HG02610 (cell line): ENCODE data around the gene COL8A2.

Source experiments
- ATAC-seq: cut with Tn5 transposase; IDR thresholded peaks from one replicate; pipeline ENCODE4 v1.9.1; 2021; ENCODE audit warnings: mild to moderate bottlenecking, moderate library complexity; ENCODE audit not compliant: unreplicated experiment

COL8A2 gene

DNA sequence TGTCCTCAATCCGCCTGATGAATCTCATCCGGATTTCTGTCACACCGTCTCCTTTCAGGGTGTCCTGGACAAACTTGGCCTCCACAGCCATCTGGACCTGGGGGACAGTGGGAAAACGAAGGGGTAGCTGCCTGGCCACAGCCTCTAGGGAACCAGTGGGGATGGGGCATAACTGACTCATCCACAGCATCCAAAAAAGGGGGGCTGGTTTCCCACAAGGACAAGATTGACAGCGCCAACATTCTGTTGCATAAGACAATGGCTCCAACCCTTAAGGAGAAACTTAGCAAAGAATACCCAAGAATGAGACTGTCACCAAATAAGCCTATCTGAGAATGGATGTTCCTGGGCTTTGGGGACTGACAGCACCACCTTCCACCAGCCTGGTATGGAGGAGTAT, 12.2 kb upstream of the COL8A2 start:
- ATAC-seq, result no peak

DNA sequence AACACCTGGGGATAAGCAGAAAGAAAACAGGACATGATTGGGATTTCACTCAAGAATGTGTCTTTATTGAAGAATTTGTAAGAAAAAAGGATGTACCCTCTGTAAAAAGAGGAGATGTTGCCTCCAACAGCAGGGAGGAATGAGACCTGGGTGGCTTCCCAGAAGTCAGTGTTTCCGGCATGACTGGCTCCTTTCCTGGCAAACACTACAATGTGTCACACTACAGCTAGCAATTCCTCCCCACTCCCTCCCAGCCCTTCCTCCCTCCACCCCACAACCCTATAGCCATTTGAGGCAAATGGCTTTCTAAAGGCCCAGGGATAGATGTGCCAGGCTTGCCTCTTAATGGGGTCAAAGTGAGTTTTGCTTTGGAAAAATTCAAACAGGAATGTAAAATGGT, 11.5 kb upstream of the COL8A2 start:
- ATAC-seq, result no peak

DNA sequence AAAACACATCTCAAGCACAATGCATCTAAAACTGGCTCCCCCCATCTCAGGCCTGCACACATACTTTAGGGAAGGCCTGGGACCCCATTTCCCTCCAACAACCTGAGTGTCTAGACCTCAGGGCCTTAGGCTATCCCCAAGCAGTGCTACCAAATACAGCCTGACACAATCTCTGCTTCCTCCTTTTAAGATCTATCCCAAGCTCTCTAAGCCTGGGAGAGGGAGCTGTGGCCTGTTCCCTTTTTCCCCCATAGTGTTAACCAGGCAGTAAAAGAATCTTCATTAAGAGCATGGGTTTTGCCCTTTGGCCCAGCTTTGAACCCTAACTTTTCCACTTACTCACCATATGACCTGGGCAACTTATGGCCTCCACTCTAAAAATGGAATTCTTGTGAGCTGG, 10.8 kb upstream of the COL8A2 start:
- ATAC-seq, result no peak

DNA sequence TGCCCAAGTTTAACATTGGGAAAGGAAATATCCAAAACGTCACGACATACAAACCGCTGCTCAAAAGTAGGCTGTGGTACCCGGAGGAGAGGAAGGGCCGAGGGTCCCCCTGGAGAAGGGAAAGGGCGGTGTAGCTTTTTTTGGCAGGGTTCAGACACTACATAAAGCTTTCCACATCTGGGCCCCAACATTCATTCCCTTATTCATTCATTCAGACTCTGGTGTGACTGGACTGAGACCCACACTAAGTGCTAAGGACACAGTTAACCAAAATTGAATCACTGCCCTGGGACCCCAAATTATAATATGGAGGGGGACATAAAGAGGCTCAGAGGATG, 10.3 kb upstream of the COL8A2 start:
- ATAC-seq, result no peak

DNA sequence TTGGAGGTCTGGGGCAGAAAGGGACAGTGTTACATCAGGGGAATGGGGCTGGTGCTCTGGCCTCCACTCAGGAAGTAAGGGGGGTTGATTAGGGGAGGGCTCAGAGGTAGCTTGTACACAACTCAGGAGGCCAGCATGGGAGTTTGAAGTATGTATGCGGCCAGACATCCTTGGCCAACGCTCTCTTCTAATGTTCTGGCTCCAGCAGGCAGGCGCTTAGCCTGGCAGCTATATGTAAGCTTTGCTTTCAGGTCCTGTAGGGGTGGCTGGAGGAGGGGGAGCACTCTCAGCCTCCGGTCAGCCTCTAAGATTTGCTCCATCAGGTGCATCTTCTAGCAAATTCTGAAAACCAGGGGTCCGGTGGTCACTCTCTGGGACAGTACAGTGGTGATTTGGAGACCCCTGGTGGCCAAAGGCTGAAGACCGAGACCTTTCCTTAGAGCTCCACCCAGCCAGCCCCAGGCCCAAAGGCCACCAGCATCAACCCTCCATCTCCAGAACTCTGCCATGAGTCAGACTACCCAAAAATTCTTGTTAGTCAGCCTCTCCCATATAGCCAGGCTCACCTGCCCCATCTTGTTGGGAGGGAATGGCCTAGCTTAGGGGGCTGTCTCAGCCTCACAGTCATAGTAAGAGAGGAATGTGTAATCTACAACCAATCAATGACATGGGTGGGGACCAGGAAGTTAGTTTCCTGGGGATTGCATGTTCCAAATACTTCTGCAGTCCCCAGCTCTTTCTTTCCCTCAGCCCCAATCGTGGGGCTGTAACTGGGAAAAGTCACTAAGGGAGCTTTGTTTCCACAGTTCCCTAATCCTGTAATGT, 9.7 kb upstream of the COL8A2 start:
- ATAC-seq, result no peak

DNA sequence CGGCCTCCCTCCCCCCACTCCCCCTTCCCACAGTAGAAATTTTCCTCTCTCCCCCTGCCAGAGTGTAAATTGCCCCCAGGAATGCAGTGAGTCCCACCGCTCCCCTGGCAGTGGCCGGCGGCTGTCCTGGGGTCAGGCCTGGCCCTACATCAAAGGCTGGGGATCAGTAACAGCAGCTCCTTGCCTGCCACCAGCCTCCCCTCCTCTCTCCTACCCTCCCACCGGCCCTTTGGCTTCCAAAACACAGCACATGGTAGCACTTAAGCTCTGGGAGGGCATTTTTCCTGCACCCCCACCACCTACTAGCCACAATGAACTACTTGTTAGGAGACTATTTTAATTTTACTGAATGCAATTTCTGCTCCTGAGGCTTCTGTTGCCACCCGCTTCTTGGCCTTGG, 9.0 kb upstream of the COL8A2 start:
- no peak for ATAC-seq

DNA sequence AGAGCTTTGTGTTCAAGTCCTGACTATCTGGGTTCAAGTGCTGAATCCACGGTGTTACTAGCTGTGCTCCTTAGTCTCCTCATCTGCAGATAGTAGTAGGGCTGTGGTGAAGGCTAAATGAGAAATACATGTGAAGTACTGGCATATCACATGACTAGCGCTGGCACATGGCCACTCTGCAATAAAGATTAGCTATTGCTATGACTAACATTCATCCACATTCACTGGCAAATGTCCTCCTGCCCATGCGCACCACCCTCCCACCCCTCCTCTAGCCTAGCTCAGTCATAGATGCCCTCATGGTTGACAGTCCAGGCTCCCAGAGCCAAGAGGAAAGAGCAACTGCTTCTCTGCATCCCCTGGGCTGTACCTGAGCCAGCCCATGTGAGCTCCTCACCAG, 8.5 kb upstream of the COL8A2 start:
- no peak for ATAC-seq

DNA sequence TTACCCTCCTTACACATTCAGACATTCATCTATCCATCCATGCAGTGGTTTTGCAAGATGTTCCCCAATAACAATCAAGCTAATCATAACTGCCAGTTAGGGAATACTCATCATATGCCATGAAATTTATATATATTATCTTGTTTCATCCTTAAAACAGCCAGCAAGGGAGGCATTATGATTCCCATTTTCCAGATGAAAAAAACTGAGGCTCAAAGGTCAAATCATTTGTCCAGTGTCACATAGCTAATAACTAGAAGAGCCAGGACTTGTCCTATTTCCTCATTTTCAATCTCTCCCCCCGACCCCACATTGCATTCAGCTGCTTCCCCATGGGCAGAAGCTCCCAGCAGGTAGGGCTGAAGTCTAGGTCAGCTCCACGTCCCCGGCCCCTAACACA, 7.0 kb upstream of the COL8A2 start:
- ATAC-seq, result no peak

DNA sequence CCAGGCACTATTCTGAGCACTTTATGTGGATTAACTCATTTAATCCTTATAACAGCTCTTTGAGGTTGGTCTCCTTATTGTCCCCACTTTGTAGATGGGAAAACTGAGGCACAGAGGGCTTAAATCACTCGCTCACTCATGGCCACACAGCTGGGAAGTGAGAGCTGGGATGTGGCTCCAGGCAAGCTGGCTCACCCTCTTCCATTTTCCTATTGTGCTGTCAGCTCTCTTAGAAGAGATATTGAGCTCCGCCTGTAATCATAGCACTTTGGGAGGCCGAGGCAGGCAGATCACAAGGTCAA, 3.8 kb upstream of the COL8A2 start:
- ATAC-seq, result no peak

DNA sequence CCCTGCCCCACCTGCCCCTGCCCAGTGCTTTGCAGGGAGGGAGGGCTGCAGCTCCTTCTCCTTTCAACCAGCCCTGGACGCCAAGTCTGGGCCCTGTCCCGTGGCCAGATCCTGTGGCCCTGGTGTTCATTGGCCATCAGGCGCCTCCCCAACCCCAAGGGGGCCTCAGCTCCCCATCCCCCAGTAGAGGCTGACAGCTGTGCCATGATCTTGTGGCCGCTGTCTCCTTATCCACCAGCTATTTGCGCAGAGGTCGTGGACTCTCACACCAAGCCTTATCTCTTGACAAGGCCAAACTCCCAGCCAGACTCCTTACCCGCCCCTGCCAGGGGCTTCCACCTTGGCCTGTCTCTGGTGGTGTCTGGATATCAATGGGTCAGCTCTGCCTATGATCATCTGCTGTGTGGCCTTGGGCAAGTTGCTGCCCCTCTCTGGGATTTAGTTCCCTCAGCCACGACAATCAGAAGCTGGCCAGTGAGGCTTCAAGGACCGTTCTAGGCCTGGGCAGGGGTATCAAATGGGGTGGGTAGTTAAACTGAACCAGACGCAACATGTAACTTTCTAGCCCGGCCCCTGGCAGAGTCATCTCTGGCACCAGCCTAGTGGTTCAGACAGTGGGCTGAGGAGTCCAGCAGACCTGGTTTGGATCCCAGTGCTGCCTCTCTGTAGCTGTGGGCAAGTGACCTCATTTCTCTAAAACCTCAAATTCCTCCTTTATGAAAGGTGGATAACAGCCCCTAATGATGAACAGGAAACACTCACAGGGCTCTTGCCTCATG, 3.3 kb upstream of the COL8A2 start:
- no peak for ATAC-seq

DNA sequence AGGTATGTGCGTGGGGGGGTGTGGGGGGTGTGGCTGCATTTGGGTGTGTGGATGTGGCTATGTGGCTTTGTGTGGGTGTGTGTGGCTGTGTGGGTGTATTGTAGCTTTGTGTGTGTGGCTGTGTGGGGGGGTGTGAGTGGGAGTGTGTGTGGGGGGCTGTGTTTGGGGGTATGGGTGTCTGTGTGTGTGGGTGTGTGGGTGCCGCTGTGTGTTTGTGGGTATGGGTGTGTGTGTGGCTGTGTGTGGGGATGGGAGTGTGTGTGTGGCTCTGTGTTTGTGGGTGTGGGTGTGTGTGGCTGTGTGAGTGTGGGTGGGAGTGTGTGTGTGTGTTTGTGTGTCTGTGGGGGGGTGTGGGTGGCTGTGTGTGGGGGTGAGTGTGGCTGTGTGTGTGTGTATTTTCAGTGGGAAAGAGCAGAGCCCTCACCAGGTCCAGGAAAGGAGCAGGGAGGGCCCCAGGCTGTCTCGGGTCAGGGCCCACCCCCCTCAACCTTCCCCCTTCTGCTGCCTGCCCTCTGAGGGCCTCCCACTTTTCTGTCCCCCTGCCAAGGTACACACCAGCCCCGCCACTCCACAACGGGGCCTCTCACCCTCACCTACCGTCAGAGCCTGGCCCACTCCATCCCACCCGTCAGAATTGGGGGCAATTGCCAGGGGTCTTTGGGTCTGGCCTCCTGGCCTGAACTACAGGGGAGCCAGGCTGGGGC, 1.9 kb upstream of the COL8A2 start:
- ATAC-seq, result no peak

DNA sequence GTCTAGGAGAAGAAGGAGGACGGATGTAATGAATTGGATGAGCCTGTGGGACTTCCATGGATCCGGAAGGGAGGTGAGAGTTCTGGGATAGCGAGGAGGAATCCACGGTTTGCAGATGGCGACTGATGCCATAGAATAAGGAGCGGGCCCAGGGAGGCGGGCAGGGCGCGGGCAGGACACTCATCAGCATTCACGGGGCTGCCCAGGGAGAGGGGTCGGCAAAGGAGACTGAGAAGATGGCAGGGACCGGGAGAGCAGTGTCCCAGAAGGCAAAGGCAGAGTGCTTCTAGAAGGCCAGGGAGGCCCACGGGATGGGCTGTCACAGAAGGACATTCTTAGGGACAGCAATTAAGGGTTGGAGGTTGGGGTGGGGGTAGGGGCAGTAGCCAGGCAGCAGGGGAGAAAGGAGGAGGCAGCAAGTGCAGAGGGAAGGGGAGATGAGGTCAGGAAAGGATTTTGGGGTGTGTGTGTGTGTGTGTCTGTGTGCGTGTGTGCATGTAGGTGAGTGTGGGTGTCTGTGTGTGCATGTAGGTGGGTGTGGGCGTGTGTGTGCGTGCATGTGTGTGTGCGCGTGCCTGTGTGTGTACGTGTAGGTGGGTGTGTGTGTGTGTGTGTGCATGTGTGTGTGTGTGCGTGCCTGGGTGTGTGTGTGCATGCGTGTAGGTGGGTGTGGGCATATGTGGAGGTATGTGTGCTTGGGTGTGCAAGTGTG, 1.1 kb upstream of the COL8A2 start:
- no peak for ATAC-seq

DNA sequence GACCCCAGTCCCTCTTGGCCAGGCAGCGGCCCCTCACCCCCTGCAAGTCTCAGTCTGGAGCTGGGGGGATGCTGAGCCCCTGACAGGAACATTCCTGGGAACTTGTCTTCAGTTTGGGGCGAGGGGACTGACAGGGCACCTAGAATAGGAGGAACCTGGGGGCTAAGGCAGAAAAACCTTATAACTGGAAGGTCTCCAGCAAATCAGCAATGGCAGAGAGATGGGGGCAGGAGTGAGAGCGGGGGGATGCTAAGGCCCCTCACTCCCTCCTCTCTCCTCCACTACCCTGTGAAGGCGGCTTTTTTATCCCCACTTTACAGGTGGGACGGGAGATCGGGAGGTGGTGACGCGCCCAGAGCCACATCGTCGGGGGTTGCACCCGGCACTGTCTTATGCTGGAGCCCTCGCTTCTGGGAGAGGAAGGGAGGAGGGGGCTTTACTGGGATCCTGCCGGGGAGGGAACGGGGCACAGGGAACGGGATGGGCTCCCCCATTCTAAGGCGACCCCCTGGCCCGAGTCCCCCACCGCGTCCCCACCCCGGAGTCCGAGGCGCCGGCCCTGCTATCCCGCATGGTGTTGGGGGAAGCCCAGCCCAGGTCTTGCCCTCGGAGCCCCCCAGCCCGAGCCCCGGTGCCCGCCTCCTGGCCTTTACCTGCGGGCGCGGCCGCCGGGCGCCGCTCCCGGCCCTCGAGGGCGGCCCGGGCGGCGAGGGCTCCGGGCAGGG, 456 bp downstream of the COL8A2 start:
- ATAC-seq, result no peak

DNA sequence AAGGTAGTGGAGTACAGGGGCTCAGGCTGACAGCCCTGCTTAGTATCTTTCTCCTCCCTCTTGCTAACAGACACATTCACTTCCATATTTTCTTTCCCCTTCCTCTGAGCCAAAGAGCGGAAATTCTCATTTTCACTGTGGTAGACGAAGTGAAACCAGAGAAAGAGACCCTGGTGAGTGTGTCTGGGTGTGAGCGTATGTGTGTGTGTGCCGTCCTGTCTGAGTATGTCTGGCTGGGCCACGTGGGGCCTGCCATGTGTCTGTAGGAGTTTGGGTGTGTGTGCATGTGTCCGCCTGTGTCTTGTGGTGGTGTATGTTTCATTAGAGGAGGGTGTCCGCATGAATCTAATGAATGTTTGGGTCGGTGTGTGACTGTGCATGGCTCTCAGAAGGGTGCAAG, 1.7 kb downstream of the COL8A2 start:
- no peak for ATAC-seq

DNA sequence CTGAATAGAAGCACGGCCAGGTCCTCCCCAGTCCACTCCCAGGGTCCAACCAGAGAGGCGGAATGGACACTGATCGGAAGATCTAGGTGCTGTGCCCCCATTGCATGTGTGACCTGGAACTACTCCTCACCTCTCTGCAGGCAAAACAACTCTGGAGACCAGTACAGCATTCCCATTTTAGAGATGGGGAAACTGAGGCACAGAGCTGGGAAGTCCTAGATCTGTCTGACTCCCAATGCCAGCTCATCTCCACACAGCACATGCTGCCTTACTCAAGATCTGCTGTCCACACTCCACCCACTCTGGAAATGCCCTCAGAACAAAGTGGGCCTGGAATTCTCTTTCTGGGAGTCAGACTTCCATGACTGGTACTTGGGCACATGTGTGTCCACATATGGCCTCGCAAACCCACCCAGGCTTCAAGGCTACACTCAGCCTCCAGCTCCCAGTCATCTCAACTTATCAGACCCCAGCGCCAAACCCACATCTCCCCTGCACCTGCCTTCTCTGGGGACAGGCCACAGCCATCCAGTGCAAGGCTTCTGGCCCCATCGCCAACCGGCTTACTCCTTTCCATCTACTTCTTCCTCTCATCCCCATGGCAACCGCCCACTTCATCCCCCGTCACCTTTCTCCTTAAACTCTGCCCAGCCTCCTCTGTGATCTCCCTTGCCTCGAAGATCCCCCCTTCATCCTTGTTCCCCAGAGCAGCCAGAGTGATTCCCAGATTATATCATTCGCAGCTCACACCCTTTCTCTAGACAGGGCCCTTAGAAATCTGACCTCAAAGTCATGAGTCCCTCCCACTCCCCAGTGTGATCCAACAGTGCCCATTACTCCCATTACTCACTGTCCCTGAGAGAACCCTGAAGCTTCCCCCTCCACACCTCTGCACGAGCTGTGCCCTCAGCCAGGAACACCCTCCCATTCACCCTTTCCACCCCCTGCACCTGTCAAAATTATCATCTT, 2.7 kb downstream of the COL8A2 start:
- ATAC-seq, result no peak

DNA sequence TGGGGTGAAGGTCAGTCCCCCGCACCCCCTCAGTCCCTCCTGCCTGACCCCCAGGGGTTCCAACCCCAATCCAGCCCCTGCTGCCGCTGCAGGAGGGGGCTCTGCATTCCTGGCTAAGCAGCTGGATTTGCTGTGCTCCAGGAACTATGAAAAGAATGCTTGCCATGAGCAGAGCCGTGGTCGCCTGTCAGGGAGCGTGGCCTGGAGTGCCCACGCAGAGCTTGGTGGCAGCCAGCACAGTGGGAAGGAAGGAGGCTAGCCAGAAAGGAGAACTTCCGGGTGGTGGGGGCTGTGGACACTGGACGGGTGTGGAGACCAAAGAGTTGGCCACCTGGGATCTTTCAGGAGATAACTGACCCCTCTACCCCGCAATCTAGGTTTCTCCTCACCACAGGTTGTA, 5.6 kb downstream of the COL8A2 start:
- no peak for ATAC-seq

DNA sequence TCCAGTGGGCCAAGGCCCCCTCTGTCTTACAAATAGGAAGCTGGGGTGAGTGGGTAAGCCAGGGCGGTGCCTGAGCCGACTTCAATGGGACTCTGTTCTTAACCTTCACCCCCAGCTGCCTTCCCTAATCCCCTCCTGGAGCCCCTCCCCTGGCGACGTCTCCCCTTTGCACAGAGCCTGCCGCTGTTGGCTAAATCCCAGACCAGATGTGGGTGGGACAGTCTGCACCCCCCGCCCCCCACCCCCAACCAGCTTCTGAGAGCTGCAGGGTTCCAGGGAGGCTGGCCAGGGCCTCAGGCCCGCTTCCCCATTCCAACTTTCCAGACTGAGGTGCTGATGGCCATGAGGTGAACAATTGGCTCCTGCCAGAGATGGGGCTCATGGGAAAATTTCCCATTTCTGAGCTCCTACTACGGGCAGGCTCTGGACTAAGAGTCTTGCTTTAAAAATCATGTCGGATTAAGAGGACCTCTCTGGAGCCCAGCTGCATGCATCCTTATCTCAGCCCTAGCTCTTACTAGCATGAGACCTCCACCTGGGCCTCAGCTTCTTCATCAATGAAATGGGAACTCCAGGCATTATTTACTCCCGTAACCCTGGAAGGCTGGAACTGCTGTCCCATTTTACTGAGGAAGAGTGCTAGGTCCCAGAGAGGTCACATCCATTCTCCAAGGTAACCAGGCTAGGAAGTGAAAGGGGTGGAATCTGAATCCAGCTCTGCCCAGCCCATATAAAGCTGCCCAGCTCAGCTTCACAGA, 6.4 kb downstream of the COL8A2 start:
- ATAC-seq, result no peak

DNA sequence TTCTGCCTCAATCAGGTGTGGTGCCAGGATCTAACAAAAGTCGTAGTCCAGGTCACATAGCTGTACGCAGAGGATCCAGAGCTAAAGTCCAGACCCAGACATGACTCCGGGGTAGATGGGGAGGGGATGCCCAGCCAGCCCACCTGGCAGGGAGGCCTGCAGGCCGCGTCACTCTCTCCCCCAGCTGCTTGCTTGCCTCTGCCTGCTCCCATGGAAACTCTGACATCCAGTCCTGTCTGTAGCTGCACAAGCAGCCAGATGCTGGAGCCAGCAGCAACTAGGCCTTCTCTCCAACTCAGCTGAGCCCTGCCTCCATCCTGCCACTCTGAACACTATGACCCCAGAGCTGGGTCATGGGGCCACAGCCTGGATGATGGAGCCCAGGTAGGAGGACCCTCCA, 8.1 kb downstream of the COL8A2 start:
- no peak for ATAC-seq

DNA sequence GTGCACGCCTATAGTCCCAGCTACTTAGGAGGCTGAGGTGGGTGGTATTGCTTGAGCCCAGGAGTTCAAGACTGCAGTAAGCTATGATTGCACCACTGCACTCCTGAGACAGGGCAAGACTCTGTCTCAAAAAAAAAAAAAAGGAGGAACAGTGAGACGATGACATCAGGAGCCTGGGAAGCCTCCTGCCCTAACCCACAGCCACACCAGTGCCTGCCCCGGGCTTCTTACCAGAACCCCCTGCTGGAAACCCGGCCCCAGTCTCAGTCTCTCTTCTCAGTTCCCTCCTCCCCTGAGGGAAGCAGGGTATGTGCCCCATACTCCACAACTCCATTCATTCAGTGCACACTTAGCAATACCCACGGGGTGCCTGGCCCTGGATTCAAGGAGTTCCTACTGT, 9.1 kb downstream of the COL8A2 start:
- ATAC-seq, result no peak
